Measurements from ENCODE around the gene DNAJC15. TPM values are rescaled to one million over a fixed set of nuclear protein-coding genes. Genes with fewer than 3 reads are reported as not detected.
"Not testable (repeated sequence)": the region's sequence is repeated elsewhere in the genome, so short reads cannot be mapped to it uniquely, and the experiment has no call there.

The DNAJC15 gene
- total and polyA plus RNA-seq, 2 experiments from 2014 or later = 1.0 to 5.2 TPM

- H3K27me3 ChIP-seq = no peaks in the 10 kb centered on the region
- H3K4me1 ChIP-seq (ENCODE audit: low read depth) = peaks cover 2% of the 10 kb centered on the region
- H3K36me3 ChIP-seq = no peaks in the 10 kb centered on the region
- no peaks in the 10 kb centered on the region for H3K9me3 ChIP-seq (ENCODE audit: low read depth)
- DNase-seq (ENCODE audit: low read depth in 1 of 2, low spot score in 1 of 2) = no peak
- no peak for TF ChIP-seq CTCF (IDR thresholded peaks at IDR 0.05; ENCODE audit: low read depth, low read length)
- peak overlapping the region; percentile 64 for H3K27ac ChIP-seq
- no peak overlapping the region for H3K4me3 ChIP-seq
These were observed 38.3 kb downstream of the DNAJC15 start for GRCh38 chr13:43061496-43062280.

DNA sequence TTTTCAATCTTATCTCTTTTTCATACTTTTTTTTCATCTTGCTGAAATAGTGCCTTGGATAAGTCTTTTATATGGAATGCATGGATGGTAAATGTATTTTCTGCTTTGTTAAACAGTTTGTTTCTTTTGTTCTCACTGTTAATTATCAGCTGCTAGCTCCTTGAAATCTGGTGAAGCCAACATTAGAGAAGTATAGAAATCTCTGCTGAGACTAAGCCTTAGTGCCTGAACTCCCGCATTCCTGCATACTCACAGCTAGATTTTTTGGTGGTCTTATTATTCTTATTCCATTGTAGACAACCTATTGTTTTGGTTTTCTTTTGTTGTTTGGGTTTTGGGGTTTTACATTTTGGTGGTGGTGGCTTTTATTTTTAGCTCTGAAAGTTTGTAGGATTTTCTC is 48.4 kb downstream of the DNAJC15 start:
- Histone ChIP-seq H3K27ac (peak overlapping the region; percentile 31), H3K9me3 (ENCODE audit: low read depth) (no peaks in the 10 kb centered on the region), H3K36me3 (peaks cover 3% of the 10 kb centered on the region), H3K4me1 (ENCODE audit: low read depth) (peaks cover 19% of the 10 kb centered on the region), H3K27me3 (no peaks in the 10 kb centered on the region), H3K4me3 (no peak overlapping the region)
- TF ChIP-seq CTCF (IDR thresholded peaks at IDR 0.05; ENCODE audit: low read depth, low read length) = no peak
- no peak for DNase-seq (ENCODE audit: low read depth in 1 of 2, low spot score in 1 of 2)

- Histone ChIP-seq H3K9me3 (ENCODE audit: low read depth) (no peaks in the 10 kb centered on the region), H3K27me3 (no peaks in the 10 kb centered on the region), H3K4me3 (no peak overlapping the region), H3K4me1 (ENCODE audit: low read depth) (peaks cover 24% of the 10 kb centered on the region), H3K36me3 (peaks cover 3% of the 10 kb centered on the region), H3K27ac (no peak overlapping the region)
- no peak for TF ChIP-seq CTCF (IDR thresholded peaks at IDR 0.05; ENCODE audit: low read depth, low read length)
- DNase-seq (ENCODE audit: low read depth in 1 of 2, low spot score in 1 of 2) = peak in 1 of 2 donors; percentile 58
These were observed 49.0 kb downstream of the DNAJC15 start for GRCh38 chr13:43072394-43072793.

DNA sequence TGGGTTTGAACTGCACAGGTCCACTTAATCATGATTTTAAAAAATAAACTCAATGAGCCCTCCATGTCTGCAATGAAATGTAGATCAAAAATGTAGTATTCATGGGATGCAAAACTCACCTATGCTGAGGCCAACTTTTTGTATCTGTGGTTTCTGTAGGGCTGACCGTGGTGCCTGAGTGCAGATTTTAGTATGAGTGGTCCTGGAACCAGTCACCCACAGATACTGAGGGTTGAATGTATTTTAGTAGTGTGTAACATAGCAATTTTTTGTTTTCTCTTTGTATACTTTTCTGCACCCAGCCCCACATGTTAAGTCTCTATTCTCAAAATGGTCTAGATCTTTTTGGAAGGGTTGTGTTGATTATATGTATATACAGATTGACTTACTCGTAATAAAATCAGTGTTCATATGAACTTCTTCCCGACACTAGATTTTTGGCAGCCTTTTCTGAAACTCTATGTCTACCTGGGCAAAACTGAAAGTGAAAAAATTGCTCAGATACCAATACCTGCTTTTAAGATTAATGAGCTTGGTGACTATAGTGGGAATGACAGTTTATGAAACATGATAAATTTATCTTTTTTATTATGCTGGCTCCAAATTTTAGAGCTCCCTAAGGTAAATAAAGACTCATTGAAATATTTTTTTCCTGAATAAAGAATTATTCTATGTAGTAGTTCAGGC is 51.6 kb downstream of the DNAJC15 start:
- Histone ChIP-seq H3K27me3 (no peaks in the 10 kb centered on the region), H3K36me3 (no peaks in the 10 kb centered on the region), H3K27ac (no peak overlapping the region), H3K9me3 (ENCODE audit: low read depth) (no peaks in the 10 kb centered on the region), H3K4me1 (ENCODE audit: low read depth) (peaks cover 31% of the 10 kb centered on the region), H3K4me3 (no peak overlapping the region)
- no peak for DNase-seq (ENCODE audit: low read depth in 1 of 2, low spot score in 1 of 2)
- TF ChIP-seq CTCF (IDR thresholded peaks at IDR 0.05; ENCODE audit: low read depth, low read length) = no peak

- H3K4me1 ChIP-seq (ENCODE audit: low read depth) = peaks cover 31% of the 10 kb centered on the region
- not testable (repeated sequence) for H3K9me3 ChIP-seq (ENCODE audit: low read depth); H3K27me3 ChIP-seq; H3K27ac ChIP-seq; DNase-seq (ENCODE audit: low read depth in 1 of 2, low spot score in 1 of 2); H3K36me3 ChIP-seq; H3K4me3 ChIP-seq
These were observed 52.1 kb downstream of the DNAJC15 start for GRCh38 chr13:43075511-43075902.

DNA sequence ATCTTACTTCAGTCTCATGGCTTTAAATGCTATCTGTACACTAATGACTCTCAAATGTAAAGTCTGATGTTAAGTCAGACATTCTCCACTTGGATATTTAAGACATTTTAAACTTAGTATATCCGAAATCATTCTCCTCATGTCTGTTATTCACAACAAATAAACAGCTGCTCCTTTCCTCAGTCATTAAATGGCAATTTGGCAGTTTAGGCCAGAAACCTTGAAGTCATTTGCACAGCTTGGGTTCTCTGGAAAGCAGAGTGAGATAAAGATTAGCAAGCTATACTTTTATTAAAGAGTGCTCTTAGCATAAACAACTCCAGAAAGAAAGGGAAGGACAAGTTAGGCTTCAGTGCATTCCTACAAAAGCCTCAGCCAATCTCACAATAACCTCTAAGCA is 53.7 kb downstream of the DNAJC15 start:
- H3K27me3 ChIP-seq = no peaks in the 10 kb centered on the region
- H3K36me3 ChIP-seq = no peaks in the 10 kb centered on the region
- H3K4me3 ChIP-seq = no peak overlapping the region
- H3K4me1 ChIP-seq (ENCODE audit: low read depth) = peaks cover 23% of the 10 kb centered on the region
- peak overlapping the region; percentile 90 for H3K27ac ChIP-seq
- no peak for TF ChIP-seq CTCF (IDR thresholded peaks at IDR 0.05; ENCODE audit: low read depth, low read length)
- H3K9me3 ChIP-seq (ENCODE audit: low read depth) = no peaks in the 10 kb centered on the region
- no peak for DNase-seq (ENCODE audit: low read depth in 1 of 2, low spot score in 1 of 2)

All from cardiac muscle cell (in vitro differentiated cells and primary cell).